ENCODE data around the gene TRPM3.

The TRPM3 gene

GRCh38 chr9:70941191-70941590 lies 180.2 kb downstream of the TRPM3 start:
- no peak for DNase-seq

- no peak for DNase-seq
Measured at GRCh38 chr9:70940605-70941004, 180.8 kb downstream of the TRPM3 start.

GRCh38 chr9:70936536-70936935 lies 184.9 kb downstream of the TRPM3 start:
- no peak for DNase-seq

GRCh38 chr9:70935856-70936255 lies 185.6 kb downstream of the TRPM3 start:
- DNase-seq = no peak

DNA sequence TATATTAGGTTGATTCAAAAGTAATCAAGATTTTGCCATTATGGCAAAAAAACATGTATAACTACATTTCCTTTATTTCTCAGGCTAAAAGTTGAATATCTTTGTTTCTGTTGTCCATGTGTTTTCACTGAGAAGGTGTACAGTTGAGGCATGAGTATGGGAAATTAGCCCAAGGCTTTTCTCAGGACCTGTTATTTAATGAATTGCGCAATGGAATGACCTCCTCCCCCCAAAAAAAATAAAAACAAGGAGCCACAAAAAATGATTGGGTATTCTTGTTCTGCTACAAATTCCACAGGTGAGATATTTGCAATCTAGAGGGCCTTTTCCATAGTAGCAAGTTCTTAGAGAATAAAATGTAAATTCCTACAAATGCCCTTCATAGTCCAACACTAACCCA lies 186.8 kb downstream of the TRPM3 start:
- DNase-seq = no peak

GRCh38 chr9:70933321-70933720 lies 188.1 kb downstream of the TRPM3 start:
- no peak for DNase-seq

DNA sequence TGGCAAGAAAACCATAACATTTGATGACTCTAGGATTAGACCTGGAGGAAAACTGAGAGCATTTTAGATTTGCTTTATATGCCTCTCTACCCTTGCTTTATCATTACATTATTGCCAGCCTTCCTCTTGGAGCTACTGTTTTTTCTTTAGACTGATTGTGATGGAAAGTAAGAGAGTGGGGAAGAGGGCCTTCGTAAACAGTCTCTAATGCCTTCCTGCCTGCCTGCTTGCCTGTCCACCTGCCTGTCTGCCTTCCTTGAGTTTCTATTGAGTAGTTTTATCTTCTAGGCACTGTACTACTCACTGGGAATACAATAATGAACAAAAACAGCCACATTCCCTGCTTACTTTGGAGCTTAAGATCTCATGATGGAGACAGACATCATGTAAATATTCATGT lies 189.3 kb downstream of the TRPM3 start:
- DNase-seq = no peak

- DNase-seq = no peak
Measured at GRCh38 chr9:70927530-70927929, 193.9 kb downstream of the TRPM3 start.

DNA sequence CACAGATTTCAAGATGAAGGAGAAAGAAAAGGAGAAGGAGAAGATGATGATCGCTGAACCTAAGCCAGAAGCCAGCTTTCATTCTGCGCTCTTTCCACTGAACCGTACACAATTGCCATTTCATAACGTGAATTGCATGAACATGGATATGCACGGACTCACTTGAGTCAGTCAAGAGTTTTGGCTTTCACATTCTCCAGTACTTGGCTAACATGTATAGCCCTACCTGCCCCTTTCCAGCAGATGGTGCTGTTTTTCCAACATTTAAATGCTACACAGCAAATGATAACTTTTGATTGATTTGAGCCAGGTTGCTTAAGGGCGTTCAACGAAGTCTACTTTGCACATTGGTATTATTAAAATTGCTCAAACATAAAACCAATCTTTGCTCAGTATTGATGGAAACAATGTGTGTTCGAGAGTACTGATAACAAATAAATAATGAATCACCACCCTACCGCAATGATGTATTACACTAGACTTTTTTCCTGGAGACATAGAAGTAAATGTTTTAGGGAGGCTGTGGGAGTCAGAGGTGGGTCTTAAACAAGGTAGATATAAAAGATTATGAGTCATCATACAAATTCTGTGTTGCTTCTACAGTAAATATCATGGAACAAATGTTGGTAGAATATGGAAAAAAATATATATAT lies 196.4 kb downstream of the TRPM3 start:
- no peak for DNase-seq

- DNase-seq = no peak
Measured at GRCh38 chr9:70924380-70924779, 197.0 kb downstream of the TRPM3 start.

DNA sequence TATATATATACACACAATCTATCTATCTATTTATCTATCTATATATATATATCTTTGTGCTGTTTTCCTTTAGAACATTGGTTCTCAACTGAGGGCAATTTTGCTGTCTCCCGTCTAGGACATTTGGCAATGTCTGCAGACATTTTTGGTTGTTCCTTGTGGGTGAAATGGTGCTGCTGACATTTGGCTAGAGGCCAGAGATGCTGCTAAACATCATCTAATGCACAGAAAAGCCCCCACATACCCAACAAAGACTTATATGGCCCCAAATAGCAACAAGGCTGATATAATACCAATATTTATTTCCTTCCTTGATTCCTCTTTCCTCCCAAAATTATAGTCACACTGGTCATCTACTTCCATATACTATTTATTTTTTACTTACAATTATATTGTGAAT lies 197.5 kb downstream of the TRPM3 start:
- no peak for DNase-seq

DNA sequence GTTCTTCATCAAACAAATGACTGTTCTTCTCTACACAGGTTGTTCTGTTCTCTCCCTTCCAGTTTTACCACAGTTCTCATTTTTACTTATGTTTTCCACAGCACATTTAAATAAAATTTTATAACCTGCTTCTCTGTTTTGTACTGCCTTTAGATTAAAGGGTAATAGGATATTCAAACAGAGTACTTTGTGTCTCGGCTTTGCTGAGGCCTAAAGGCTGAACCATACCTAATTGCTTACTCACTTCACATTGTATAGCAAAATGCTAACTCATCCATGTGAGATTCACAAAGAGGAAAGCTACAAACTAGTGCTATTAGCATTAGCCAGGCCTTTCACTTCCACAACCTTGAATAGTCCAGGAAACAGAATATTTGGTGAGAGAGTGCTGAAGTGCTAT lies 200.3 kb downstream of the TRPM3 start:
- DNase-seq = no peak

DNA sequence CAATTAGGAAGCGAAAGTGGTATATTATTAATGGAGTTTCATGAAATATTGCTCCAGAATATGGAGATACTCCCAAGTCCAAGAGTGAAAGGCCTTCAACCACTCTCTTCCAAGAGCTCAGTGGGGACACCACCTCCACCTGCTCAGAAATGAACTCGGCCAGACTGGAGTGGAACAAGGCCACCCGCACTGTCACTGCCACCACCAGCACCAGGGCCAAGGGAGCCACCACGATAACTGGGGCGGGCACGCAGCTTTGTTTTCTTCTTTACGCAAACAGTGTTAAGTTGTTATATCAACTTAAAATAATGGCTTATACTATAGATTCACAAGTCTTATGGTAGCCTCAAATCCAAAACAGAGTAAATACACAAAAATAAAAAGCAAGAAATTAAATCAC lies 204.1 kb downstream of the TRPM3 start:
- no peak for DNase-seq

GRCh38 chr9:70911791-70912190 lies 209.6 kb downstream of the TRPM3 start:
- no peak for DNase-seq

GRCh38 chr9:70910598-70910997 lies 210.8 kb downstream of the TRPM3 start:
- DNase-seq = no peak

- no peak for DNase-seq
Measured at GRCh38 chr9:70902692-70903131, 218.7 kb downstream of the TRPM3 start.

DNA sequence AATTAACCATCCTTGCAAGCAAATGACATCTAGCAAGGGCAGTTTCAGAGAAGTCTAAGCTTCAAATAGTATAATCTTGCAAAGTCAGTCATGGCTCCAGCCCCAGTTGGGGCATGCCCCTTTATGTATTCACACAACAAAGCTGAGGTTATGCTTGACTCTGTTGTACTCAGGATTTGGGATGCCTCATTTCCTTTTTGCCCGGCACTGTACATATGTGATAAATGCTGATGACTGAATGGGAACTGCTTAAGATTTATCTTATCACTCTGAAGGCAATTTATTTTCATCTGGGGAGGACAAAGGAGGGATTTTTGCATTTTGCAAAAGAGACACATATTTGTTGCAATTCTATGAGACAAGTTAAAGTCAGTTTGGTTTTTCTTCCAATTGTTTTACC lies 219.2 kb downstream of the TRPM3 start:
- DNase-seq = no peak

DNA sequence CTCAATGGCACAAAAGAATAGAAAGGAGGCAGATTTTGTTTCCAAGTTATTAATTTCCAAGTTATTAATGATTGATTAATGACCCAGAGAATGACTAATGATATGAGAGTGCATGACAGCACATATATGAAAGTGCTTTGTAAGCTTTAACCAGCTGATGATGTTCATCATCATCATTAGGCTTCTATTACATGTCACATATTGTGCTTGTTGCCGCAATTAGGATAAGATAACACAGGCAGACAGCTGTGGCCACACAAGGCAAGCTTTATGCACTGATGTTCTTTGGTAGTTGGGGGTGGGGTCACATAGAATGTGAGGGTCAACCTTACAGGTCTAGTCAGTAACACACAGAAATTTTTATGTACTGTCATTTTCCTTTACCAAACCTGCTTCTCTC lies 219.7 kb downstream of the TRPM3 start:
- no peak for DNase-seq

- no peak for DNase-seq
Measured at GRCh38 chr9:70901013-70901412, 220.4 kb downstream of the TRPM3 start.

DNA sequence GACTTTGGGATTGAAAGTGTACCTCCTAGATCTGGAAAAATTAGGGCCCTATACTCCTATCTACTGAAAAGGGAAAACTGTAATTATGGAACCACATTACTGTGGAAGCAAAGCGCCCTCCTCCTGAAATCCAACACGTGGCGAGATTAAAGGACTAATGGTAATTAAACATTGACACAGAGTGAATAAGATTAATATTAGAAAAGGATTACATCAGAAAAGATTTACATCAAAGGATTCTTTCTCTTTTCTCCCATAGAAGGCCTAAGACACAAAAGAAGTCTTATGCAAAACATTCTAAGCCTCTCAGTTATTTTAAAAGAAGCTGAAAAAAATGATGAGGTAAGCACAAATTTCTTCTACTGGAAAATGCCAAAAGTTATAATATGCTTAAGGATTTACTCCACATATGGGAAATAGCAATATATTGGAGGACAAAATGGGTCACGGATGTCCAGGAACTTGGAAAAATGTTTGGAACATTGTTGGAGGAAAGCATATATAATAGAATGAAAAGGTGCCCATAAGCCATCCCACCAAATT lies 227.8 kb downstream of the TRPM3 start:
- DNase-seq = no peak

- DNase-seq = no peak
Measured at GRCh38 chr9:70888471-70888870, 232.9 kb downstream of the TRPM3 start.

DNA sequence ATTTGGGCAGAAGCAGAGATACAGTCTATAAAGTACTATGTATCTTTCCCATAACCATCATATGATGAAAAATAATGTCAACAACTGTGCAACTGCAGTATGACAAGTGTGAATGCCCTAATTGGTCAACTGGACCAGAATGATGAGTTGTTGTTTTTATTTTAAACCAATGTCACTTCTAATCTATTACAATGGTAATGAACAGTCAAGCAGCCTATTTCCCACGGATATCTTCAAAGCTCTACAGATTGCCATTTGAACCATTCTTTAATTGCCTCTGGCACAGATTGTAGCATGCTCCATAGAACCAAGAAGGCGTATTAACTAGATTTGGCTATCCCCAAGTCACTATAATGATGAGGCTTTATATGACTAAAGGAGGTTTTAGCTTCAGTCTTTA lies 233.6 kb downstream of the TRPM3 start:
- DNase-seq = no peak

DNA sequence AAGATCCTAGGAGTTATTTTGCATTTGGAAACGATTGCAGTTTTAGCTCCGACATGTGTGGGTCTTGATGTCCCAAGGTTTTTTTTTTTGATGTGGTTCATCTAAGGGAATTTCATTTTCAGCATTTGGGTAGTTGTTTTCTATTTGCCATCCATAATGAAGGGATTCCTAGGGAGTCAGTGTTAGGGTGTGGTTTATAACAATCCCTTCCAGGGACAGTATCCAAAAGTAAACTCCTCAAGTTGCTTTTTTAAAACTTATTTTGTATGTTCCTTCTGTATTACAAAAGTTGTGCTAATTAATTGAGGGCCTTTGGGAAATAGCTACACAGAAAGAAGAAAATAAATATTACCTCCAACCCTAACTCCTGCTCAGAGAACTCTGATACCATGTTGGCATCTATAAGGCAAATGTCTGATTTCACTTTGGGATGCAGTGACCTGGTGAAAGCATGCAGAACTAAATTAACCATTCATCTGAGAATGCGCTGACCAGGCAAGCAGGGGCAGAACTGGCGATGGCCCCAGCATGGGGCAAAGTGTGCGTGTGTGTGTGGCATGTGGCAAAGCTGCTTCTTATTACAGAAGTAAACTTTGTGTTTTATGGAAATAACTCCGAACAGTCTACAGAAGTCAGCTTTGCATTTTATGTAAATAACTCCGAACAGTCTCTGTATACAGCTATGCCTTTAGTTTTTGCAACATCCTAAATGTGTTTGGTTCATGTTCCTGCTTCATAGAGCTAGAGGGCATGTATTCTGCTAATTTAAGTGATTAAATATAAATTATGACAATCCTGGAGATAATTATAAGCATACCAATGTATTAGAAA lies 237.2 kb downstream of the TRPM3 start:
- DNase-seq = no peak

DNA sequence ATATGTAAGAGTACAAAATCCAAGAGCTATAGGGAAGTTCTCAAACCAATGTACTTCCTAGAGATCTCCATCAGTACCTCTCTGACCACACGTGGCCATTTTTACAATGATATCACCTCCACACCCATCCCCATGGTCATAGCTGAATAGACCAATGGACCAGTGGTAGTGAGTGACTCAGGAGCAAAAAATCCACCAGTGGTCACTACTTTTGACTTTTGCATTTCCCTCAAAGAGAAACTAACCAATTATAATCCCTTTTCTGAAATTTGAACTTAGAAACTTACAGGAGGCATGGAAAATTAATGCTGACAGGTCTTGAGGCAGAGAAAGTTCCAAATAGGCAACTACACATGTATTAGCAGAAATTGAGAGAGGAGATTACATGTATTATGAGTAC lies 238.4 kb downstream of the TRPM3 start:
- DNase-seq = no peak

Data from activated T-cell treated with anti-CD3 and anti-CD28 coated beads, Interleukin-2, amount 50 U/mL, for 1 hour (primary cell).